HepG2 (cell line): Measurements from ENCODE around the gene SF1. TPM values are rescaled to one million over a fixed set of nuclear protein-coding genes. Genes with fewer than 3 reads are reported as not detected.
A peak's percentile ranks its signal among the peaks of the same experiment; 100 is the strongest.

Experiments used
- GABPB1 ChIP-seq: IDR thresholded peaks from 2 replicates; pipeline ENCODE4 v1.6.1; 2016; ENCODE audit warnings: mild to moderate bottlenecking, missing genetic modification reagents, moderate library complexity, missing compliant biosample characterization
- GMEB1 ChIP-seq: sonication (generic); formaldehyde crosslinking; IDR thresholded peaks from 2 replicates; pipeline ENCODE4 v1.5.1; 2020; ENCODE audit warnings: missing genetic modification reagents, mild to moderate bottlenecking, borderline replicate concordance
- HNF1B ChIP-seq: sonication (generic); formaldehyde crosslinking; IDR thresholded peaks from 2 replicates; pipeline ENCODE4 v1.5.1; 2020; ENCODE audit warnings: mild to moderate bottlenecking, moderate library complexity, missing genetic modification reagents
- KDM4B ChIP-seq: sonication (generic); formaldehyde crosslinking; IDR thresholded peaks from 2 replicates; pipeline ENCODE4 v1.4.0; 2020; ENCODE audit warnings: missing genetic modification reagents
- KLF12 ChIP-seq: sonication (generic); formaldehyde crosslinking; IDR thresholded peaks from 2 replicates; pipeline ENCODE4 v1.4.0; 2020; ENCODE audit warnings: missing genetic modification reagents, borderline replicate concordance
- NFKB2 ChIP-seq: sonication (generic); formaldehyde crosslinking; IDR thresholded peaks from 2 replicates; pipeline ENCODE4 v1.4.0; 2020; ENCODE audit warnings: missing genetic modification reagents, borderline replicate concordance
- NKX3-1 ChIP-seq: sonication (generic); formaldehyde crosslinking; IDR thresholded peaks from 2 replicates; pipeline ENCODE4 v1.5.0; 2020; ENCODE audit warnings: missing genetic modification reagents
- PPARG ChIP-seq: conservative IDR thresholded peaks from 2 replicates; pipeline ENCODE4 v1.6.1; 2016; ENCODE audit warnings: missing biosample characterization, missing genetic modification reagents
- TAF1 ChIP-seq: sonication (generic); formaldehyde crosslinking; IDR thresholded peaks from 2 replicates; pipeline ENCODE4 v1.4.0; 2020; ENCODE audit warnings: missing genetic modification reagents
- THAP11 ChIP-seq: IDR thresholded peaks from 2 replicates; pipeline ENCODE4 v1.6.1; 2016; ENCODE audit warnings: missing biosample characterization, missing genetic modification reagents
- TRAFD1 ChIP-seq: sonication (generic); formaldehyde crosslinking; IDR thresholded peaks from 2 replicates; pipeline ENCODE4 v1.5.1; 2020; ENCODE audit warnings: missing genetic modification reagents, mild to moderate bottlenecking, borderline replicate concordance
- ZC3H4 ChIP-seq: sonication (generic); formaldehyde crosslinking; IDR thresholded peaks from 2 replicates; pipeline ENCODE4 v1.4.0; 2020; ENCODE audit warnings: missing genetic modification reagents, borderline replicate concordance
- ZNF224 ChIP-seq: sonication (generic); formaldehyde crosslinking; IDR thresholded peaks from 2 replicates; pipeline ENCODE4 v1.5.0; 2020; ENCODE audit warnings: mild to moderate bottlenecking, missing genetic modification reagents
- ZNF337 ChIP-seq: sonication (generic); formaldehyde crosslinking; IDR thresholded peaks from 2 replicates; pipeline ENCODE4 v1.5.1; 2020; ENCODE audit warnings: missing genetic modification reagents, low read depth, mild to moderate bottlenecking, borderline replicate concordance
- ZNF547 ChIP-seq: sonication (generic); formaldehyde crosslinking; IDR thresholded peaks from 2 replicates; pipeline ENCODE4 v1.5.1; 2020; ENCODE audit warnings: mild to moderate bottlenecking, missing genetic modification reagents
- ZNF703 ChIP-seq: sonication (generic); formaldehyde crosslinking; IDR thresholded peaks from 2 replicates; pipeline ENCODE4 v1.5.1; 2020; ENCODE audit warnings: missing genetic modification reagents, mild to moderate bottlenecking, moderate library complexity, borderline replicate concordance
- ZNF816 ChIP-seq: sonication (generic); formaldehyde crosslinking; IDR thresholded peaks from 2 replicates; pipeline ENCODE4 v1.8.0; 2022; ENCODE audit warnings: missing genetic modification reagents, mild to moderate bottlenecking, borderline replicate concordance
- ZSCAN25 ChIP-seq: sonication (generic); formaldehyde crosslinking; IDR thresholded peaks from 2 replicates; pipeline ENCODE4 v1.8.0; 2022; ENCODE audit warnings: mild to moderate bottlenecking, missing genetic modification reagents
- ZSCAN9 ChIP-seq: IDR thresholded peaks from 2 replicates; pipeline ENCODE4 v1.6.1; 2016; ENCODE audit warnings: borderline replicate concordance
- polyA plus RNA-seq, 8 experiments: library from polyadenylated mRNA; depleted of rRNA in 3 of 8; stranded (reverse) in 7 of 8; unstranded in 1 of 8; fragments of >200 nt; fragmentation: Illumina TruSeq in 4 of 8; extraction: Trizol in 4 of 8; gene quantifications; 2 replicates each; pipeline versions ENCODE4 v1.2.1 to v1.2.3, GENCODE V29; 2011 to 2016; ENCODE audit warnings: low read depth in 4 of 8, missing spikeins in 1 of 8, mixed read lengths in 1 of 8; ENCODE audit not compliant: insufficient read depth in 1 of 8
- total RNA-seq, 5 experiments: library from RNA; depleted of rRNA; stranded (reverse); fragments of >200 nt; fragmentation: Illumina TruSeq; extraction: Trizol; gene quantifications; 2 replicates each; pipeline ENCODE4 v1.2.3, GENCODE V29; 2016; ENCODE audit warnings: low read depth in 1 of 5
- TF ChIP-seq, protein P1 (sequence below): fragments of 450-650 bp; IDR thresholded peaks from 2 replicates; pipeline ENCODE4 v1.6.1; 2016
- TF ChIP-seq, protein P2 (sequence below): sonication (generic); formaldehyde crosslinking; IDR thresholded peaks from 2 replicates; pipeline ENCODE4 v1.4.0; 2020; ENCODE audit warnings: mild to moderate bottlenecking, missing genetic modification reagents

Gene SF1
- total and polyA plus RNA-seq, 2 of the 13 experiments (the other 11 are each of a cell fraction or from before 2014, with no cell fraction given) = 55.5 to 70.4 TPM

GRCh38 chr11:64803158-64803845 is 25.0 kb upstream of the SF1 start, which contains the start of gene MAP4K2 (continued):
- TF ChIP-seq GABPB1 (CRISPR knock-in tag) (peak; percentile 78), ZSCAN9 (no peak), TAF1 (peak; percentile 23; the same call in 1 of the 2 replicates), THAP11 (peak; percentile 64), GMEB1 (0 out of 2 replicates have a peak, but pooled peaks have one; percentile 22), TRAFD1 (CRISPR knock-in tag) (no peak), NKX3-1 (no peak), NFKB2 (CRISPR knock-in tag) (no peak), ZNF224 (no peak), ZNF337 (CRISPR knock-in tag) (0 out of 2 replicates have a peak, but pooled peaks have one; percentile 35), KDM4B (CRISPR knock-in tag) (no peak), ZNF816 (CRISPR knock-in tag) (0 out of 2 replicates have a peak, but pooled peaks have one; percentile 53), ZC3H4 (no peak), ZNF703 (CRISPR knock-in tag) (0 out of 2 replicates have a peak, but pooled peaks have one; percentile 33), ZNF547 (CRISPR knock-in tag) (no peak; the same call in 1 of the 2 replicates), KLF12 (CRISPR knock-in tag) (peak; percentile 35; the same call in 1 of the 2 replicates), ZSCAN25 (CRISPR knock-in tag) (peak; percentile 32; the same call in 1 of the 2 replicates), HNF1B (CRISPR knock-in tag) (peak; percentile 31; the same call in 1 of the 2 replicates), PPARG (no peak)
- TF ChIP-seq, protein P1, sequence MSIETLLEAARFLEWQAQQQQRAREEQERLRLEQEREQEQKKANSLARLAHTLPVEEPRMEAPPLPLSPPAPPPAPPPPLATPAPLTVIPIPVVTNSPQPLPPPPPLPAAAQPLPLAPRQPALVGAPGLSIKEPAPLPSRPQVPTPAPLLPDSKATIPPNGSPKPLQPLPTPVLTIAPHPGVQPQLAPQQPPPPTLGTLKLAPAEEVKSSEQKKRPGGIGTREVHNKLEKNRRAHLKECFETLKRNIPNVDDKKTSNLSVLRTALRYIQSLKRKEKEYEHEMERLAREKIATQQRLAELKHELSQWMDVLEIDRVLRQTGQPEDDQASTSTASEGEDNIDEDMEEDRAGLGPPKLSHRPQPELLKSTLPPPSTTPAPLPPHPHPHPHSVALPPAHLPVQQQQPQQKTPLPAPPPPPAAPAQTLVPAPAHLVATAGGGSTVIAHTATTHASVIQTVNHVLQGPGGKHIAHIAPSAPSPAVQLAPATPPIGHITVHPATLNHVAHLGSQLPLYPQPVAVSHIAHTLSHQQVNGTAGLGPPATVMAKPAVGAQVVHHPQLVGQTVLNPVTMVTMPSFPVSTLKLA = no peak
- TF ChIP-seq, protein P2, sequence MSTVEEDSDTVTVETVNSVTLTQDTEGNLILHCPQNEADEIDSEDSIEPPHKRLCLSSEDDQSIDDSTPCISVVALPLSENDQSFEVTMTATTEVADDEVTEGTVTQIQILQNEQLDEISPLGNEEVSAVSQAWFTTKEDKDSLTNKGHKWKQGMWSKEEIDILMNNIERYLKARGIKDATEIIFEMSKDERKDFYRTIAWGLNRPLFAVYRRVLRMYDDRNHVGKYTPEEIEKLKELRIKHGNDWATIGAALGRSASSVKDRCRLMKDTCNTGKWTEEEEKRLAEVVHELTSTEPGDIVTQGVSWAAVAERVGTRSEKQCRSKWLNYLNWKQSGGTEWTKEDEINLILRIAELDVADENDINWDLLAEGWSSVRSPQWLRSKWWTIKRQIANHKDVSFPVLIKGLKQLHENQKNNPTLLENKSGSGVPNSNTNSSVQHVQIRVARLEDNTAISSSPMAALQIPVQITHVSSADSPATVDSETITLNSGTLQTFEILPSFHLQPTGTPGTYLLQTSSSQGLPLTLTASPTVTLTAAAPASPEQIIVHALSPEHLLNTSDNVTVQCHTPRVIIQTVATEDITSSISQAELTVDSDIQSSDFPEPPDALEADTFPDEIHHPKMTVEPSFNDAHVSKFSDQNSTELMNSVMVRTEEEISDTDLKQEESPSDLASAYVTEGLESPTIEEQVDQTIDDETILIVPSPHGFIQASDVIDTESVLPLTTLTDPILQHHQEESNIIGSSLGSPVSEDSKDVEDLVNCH (CRISPR knock-in tag) = no peak
